NCI-H1436 (cell line): Measurements from ENCODE around the gene EIF2B2.

ENCODE experiments used
- DNase-seq: peaks from one replicate; lab custom pipeline; 2025; lab: John Stamatoyannopoulos, UW

The EIF2B2 gene

GRCh38 chr14:75002392-75003249 lies at the start of gene EIF2B2:
Gene EIF2B2 (plus strand): TSS chr14:75002921. CDS start chr14:75002991, 70 bp downstream.
- peak; percentile 94 for DNase-seq

- no peak for DNase-seq
These were observed 49.0 kb upstream of the EIF2B2 start for GRCh38 chr14:74953686-74954085.

- DNase-seq: peak; percentile 55
These were observed 48.3 kb upstream of the EIF2B2 start for GRCh38 chr14:74954232-74954946.

- DNase-seq: no peak
These were observed 47.8 kb upstream of the EIF2B2 start for GRCh38 chr14:74954947-74955228.

GRCh38 chr14:74955229-74956026 lies 47.3 kb upstream of the EIF2B2 start, which contains the start of gene PGF:
Gene PGF (minus strand): TSS chr14:74955597. CDS start chr14:74955242, 355 bp downstream.
- DNase-seq: no peak

- no peak for DNase-seq
These were observed 46.8 kb upstream of the EIF2B2 start for GRCh38 chr14:74956027-74956279.

- no peak for DNase-seq
These were observed 46.2 kb upstream of the EIF2B2 start for GRCh38 chr14:74956280-74957072.

GRCh38 chr14:74959596-74960180 lies 43.0 kb upstream of the EIF2B2 start:
- DNase-seq: no peak

GRCh38 chr14:74960736-74961135 lies 42.0 kb upstream of the EIF2B2 start:
- no peak for DNase-seq

- DNase-seq: no peak
These were observed 41.3 kb upstream of the EIF2B2 start for GRCh38 chr14:74961238-74961911.

- DNase-seq: no peak
These were observed 40.7 kb upstream of the EIF2B2 start for GRCh38 chr14:74962046-74962445.

- no peak for DNase-seq
These were observed 40.2 kb upstream of the EIF2B2 start for GRCh38 chr14:74962493-74962892.

- no peak for DNase-seq
These were observed 39.5 kb upstream of the EIF2B2 start for GRCh38 chr14:74963178-74963704.

- no peak for DNase-seq
These were observed 38.9 kb upstream of the EIF2B2 start for GRCh38 chr14:74963705-74964271.

- no peak for DNase-seq
These were observed 37.8 kb upstream of the EIF2B2 start for GRCh38 chr14:74964787-74965485.

- DNase-seq: no peak
These were observed 37.1 kb upstream of the EIF2B2 start for GRCh38 chr14:74965486-74966153.

- DNase-seq: no peak
These were observed 33.9 kb upstream of the EIF2B2 start for GRCh38 chr14:74968811-74969210.

- DNase-seq: no peak
These were observed 29.6 kb upstream of the EIF2B2 start for GRCh38 chr14:74973003-74973653.

GRCh38 chr14:74973905-74974363 lies 28.8 kb upstream of the EIF2B2 start:
- no peak for DNase-seq
